GM12865 (cell line): ENCODE results near the gene SORL1.

Experiments used
- DNase-seq: peaks from one replicate; pipeline ENCODE4 v3.0.0; 2010; ENCODE audit warnings: low read depth
- H3K4me3 ChIP-seq: 2 replicates; pipeline ENCODE4 v1.5.1; 2011; ENCODE audit warnings: mild to moderate bottlenecking, low read depth, low read length, control low read depth
- TF ChIP-seq, protein P1 (sequence below): IDR thresholded peaks from 2 replicates; pipeline ENCODE4 v1.5.1; 2011; ENCODE audit warnings: low read length, control low read depth, low read depth, inconsistent platforms; ENCODE audit not compliant: insufficient read depth; ENCODE audit errors: missing control alignments

The SORL1 gene

GRCh38 chr11:121670805-121671282 is 218.7 kb downstream of the SORL1 start:
- no peak overlapping the region for H3K4me3 ChIP-seq
- DNase-seq = no peak
- TF ChIP-seq, protein P1, sequence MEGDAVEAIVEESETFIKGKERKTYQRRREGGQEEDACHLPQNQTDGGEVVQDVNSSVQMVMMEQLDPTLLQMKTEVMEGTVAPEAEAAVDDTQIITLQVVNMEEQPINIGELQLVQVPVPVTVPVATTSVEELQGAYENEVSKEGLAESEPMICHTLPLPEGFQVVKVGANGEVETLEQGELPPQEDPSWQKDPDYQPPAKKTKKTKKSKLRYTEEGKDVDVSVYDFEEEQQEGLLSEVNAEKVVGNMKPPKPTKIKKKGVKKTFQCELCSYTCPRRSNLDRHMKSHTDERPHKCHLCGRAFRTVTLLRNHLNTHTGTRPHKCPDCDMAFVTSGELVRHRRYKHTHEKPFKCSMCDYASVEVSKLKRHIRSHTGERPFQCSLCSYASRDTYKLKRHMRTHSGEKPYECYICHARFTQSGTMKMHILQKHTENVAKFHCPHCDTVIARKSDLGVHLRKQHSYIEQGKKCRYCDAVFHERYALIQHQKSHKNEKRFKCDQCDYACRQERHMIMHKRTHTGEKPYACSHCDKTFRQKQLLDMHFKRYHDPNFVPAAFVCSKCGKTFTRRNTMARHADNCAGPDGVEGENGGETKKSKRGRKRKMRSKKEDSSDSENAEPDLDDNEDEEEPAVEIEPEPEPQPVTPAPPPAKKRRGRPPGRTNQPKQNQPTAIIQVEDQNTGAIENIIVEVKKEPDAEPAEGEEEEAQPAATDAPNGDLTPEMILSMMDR = no peak

DNA sequence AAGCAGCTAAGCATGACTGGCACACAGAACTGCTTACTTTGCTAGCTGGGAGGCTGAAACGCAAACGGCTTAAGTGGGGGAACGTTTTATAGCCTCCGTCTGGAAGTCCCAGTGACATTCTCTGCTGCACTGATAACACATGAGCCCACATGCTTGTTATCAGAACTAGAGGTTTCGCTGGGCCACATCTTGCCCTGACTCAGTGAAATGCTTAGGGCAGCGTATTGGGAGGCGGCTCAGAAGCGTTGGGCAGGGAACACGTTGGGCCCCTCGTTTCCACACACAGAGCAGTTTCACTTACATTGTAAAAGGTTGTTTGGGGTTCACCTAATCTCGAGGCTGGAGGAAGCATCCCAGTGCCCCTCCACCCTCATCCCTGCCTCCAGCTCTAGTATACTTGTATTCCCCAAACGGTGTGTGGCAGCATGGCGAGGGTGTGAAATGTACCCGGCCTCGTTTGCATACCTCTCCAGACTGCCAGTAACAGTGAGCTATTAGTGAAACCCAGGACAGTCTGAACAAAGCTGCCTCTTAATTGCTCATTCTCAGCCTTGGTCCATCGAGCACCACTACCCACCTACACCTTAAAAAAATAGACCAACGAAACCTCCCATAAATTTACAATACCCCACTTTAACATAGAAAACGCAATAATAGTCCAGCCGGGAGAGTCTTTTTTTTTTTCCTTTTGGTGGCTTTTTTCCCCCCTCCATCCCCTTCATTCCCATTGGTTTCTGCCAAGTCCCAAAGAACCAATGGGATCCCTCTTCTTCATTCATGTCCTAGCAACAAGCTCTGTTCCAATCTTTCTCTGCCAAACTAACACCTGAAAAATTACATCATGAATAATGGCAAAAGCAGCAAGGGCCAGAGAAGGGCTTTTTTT is 219.4 kb downstream of the SORL1 start:
- DNase-seq = no peak
- TF ChIP-seq, protein P1 = no peak
- no peak overlapping the region for H3K4me3 ChIP-seq

GRCh38 chr11:121672630-121673487 is 220.7 kb downstream of the SORL1 start:
- no peak for DNase-seq
- no peak overlapping the region for H3K4me3 ChIP-seq
- TF ChIP-seq, protein P1 = no peak

DNA sequence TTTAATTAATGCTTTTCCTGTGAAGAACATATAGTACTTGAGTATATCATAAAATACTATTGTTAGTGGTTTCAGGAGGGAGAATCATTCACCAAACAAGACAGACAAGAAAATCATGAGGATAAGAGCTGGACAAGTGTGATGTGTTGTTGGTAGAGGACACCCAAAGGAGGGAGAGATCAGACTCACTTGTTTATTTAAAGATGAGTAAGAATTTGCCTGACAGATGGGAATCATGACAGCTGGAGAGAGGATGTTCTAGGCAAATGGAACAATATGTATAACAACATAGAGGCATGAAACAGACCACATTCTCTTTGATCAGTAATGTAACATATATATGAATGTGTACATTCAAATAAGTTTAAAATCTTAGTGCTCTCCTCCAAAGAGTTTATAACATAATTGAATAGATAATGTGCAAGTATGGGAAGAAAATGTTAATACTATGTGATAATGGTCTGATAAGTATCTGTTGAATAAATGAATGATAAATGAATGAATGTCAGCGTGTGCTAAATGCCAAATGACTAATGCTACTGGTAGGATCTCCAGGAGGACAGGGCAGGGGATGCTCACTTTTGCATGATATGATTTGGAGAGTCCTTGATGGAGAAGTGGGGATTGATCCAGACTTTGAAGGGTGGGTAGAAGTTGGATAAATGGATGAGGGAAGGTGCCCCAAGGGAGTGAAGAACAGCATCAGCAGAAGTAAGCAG is 229.6 kb downstream of the SORL1 start:
- no peak for DNase-seq
- H3K4me3 ChIP-seq = no peak overlapping the region
- TF ChIP-seq, protein P1 = no peak
